GM04504 (cell line): ENCODE results near the gene SEMA3G.
A peak's percentile ranks its signal among the peaks of the same experiment; 100 is the strongest.

ENCODE experiments used
- DNase-seq: peaks from one replicate; pipeline ENCODE4 v3.0.0-alpha.2; 2012; ENCODE audit warnings: low read depth

Gene SEMA3G

DNA sequence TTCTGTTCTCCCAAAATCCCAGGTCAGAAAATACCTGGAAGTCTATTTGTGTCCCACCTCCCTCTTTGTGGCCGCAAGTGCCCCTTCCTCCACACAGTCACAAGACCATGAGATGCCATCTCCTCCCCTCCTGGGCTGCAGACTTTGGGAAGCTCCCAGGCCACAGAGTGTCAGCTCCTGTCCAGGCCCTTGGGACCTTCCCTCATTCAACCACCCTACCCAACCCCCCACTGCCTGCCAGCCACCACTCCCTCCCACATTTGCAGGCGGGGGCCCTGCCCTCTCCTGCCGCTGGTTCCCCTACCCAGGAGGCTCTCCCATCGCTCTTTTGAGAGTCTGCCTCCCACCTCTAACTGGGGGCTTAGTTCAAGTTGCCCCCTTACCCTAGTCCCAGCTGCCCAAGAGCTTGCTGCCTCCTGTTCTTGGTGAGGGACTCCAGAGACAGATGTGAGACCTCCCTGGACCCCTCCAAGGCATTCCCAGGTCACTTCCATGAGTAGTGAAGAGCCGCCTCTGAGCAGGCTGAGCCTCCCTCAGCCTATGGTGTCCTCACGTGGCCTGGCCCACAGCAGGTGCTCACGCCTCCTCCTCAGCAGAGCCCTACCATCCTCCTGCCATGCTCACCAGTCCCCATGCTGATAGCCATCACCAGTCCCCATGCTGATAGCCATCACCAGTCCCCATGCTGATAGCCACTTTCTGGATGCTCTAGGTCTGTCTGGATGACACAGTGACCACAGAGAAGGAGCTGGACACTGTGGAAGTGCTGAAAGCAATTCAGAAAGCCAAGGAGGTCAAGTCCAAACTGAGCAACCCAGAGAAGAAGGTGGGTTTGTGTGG, 34.4 kb upstream of the SEMA3G start:
- DNase-seq: no peak

DNA sequence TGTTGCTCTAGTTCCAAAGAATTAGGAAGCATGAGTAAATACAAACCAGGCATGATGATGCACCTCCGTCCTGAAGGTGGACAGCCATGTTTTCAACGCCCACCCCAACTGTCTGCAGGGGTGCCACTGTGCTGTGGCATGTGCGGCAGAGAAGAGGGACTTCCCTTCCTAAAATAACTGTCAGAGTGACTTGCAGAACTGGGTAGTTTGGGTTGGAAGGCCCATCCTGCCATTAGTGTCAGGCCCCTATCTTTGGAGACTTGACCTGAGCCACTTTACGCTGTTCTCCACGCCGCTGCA, 32.8 kb upstream of the SEMA3G start:
- no peak for DNase-seq

DNA sequence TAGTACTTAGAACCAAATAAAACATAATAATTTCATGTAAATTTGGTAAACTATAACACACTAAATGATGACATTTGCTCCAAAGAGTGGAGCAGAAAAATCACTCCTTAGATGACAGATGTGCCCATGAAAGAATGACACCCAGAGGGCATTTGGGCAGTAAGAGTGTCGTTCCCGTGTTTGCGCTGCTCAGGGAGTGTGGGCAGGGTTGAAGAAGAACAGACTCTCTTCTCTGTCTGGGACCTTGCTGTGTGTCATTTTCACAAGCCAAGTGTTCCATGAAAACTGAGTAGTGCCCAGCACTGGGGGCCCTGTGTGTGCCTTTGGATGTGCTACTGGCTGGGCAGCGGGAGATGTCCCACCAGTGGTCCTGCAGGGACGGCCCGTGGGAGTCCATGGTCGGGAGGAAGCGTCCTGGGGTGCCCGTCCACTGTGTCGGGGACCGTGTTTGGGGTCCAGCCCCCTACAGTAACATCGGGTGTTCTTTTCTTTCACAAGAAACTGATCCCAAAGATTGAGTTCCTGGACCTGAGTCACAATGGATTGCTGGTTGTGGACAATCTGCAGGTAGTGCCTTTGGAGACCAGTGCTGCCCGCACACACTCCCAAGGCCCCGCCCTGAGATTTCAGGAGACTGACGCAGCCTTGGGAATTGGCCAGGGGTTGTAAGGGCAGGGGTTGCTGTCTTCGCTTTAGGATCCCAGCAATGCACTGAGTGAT, 32.3 kb upstream of the SEMA3G start:
- DNase-seq: no peak

GRCh38 chr3:52473026-52473425, 28.1 kb upstream of the SEMA3G start:
- DNase-seq: no peak

- DNase-seq: no peak
Measured at GRCh38 chr3:52472239-52473000, 27.5 kb upstream of the SEMA3G start.

- DNase-seq: peak; percentile 9
Measured at GRCh38 chr3:52471371-52472238, 26.7 kb upstream of the SEMA3G start.

DNA sequence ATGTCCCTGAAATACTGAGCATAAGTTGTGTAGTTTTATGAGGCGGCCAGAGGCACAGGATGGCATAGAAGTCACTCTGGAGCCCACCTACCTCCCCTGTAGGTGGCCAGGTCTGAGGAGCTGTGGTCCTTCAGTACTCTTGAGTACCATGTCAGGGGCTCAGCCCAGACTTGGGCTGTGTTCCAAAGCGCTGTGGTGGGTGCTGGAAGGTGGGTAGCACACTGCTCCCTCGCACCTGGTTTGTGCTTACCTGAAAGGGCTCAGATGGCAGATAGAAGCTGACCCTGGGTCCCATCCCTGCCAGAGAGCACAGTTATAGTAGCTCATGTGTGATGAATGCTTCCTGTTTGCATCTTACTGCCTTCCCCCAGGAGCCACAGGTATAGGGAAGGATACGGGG, 26.0 kb upstream of the SEMA3G start:
- no peak for DNase-seq

DNA sequence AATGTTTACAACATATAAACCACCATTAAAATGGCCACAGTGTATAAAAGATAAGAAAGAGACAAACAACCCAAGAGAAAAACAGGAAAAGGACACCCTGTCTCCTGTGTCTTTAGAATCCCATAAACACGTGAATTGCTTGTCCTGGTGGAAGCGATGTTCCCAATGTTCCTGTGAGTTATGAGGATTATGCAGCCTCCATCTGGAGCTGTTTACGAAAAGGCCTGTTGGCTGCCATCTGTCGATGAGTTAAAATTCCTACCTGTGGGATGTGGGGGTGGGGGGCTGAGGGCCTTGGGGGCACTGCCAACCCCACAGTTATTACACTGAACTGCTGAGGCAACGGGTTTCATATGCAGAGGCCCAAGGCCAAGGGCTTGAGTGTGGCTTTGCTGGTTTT, 24.1 kb upstream of the SEMA3G start:
- no peak for DNase-seq

DNA sequence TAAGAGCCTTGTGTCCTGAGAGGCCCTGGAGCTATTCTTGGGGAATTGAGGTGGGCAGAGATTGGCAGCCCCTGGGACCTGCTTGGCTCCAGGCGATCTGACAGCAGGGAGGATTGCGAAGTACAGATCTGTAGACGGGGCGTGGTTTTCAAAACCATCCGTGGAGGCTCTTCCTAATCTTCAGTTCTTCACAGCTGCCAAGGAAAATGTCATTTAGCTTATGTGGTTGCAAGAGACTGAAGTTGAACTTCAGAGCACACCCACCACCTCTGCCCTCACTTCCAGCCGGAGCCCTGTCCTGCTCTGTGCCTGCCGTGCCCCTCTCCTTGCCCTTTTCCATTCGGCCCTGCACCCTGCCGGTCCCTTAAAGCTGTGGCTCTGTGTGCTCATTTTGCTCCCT, 23.4 kb upstream of the SEMA3G start:
- DNase-seq: peak; percentile 7

- DNase-seq: no peak
Measured at GRCh38 chr3:52463416-52463815, 18.5 kb upstream of the SEMA3G start.

DNA sequence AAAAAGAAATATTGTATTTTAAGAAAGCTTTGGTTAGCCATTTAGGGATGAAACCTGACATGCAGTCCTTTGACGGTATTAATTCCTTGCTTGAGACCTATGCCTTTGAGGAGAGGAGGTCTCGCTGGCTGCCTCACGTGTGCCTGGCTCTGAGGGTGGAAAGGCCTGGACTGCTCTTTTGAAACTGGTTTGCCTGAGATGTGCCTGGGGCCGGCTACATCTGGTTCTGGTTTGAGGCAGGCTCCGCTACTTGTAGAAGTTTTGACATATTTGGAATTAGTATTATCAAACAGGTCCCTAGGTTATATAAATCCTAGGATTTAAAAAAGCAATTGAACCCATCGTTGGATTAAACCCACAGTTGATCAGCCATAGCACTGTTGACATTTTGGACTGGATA, 17.0 kb upstream of the SEMA3G start:
- no peak for DNase-seq

DNA sequence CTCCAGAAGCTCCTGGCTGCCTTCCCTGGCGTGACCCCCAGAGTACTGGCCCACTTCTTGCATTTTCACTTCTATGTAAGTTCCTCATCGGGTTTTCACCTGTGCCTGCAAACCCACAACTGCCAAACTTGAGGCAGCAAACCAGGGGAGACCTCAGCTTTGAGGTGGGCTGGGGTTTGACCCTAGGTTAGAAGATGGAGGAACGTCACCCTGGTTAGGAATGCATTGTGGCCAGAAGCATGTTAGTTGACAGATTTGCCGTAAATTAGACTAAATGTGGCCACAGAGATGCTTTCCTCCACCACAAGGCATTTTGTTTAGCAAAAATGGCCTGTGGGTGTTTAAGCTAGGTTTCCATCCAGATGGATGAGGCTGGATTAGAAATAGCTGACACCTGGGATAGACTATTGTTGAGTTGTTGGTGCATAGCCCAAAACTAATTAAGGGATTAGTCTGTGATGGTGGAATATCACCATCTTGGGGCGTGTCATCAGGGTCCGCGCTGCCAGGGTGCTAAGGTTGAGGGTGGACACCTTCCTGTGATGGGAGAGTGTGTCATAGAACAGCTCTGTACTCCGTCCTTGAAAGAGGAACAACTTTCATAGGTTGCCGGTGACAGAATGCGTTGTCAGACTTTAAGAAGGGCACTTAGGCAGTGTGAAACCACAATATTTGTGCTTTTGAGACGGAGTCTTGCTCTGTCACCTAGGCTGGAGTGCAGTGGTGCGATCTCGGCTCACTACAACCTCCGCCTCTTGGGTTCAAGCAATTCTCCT, 14.1 kb upstream of the SEMA3G start:
- DNase-seq: no peak

GRCh38 chr3:52458031-52458760, 13.3 kb upstream of the SEMA3G start:
- DNase-seq: no peak

DNA sequence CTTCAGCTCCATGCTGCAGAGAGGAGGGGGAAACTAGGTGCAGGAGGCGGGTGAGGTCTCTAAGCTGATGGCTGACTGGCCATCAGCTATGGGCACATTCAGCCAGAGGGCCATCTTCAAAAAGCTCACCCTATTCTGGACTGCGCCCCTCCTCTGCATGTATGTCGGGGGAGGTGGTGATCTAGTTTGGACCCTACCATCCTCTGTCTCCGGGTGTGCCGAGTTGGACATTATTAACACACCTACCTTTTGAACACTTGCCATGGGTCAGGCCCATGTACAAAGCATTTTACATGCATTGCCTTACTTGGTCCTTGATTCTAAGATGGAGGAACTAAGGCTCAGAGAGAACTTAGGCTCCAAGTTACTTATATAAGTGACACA, 11.9 kb upstream of the SEMA3G start:
- DNase-seq: no peak

- peak; percentile 16 for DNase-seq
Measured at GRCh38 chr3:52456169-52456799, 11.4 kb upstream of the SEMA3G start.

GRCh38 chr3:52455283-52456168, 10.6 kb upstream of the SEMA3G start, which contains the start of gene NISCH:
NISCH (plus strand) TSS chr3:52455604; CDS start chr3:52455642, 38 bp downstream.
- DNase-seq: peak; percentile 49

DNA sequence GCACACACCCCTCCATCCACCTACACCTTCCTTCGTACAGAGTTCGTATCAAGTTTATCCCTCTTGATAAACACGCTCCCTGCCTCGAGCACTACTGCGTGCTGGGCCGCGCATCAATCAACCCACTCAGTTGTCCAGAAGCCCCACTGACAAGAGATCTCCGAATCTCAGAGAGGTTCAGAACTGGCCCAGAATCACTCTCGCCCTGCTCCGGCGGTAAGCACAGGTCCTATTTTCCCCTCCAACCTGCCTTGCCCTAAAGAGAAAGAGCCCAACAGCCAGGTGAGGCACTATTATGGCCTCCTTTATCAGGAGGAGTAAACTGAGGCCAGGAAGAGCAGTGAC, 10.0 kb upstream of the SEMA3G start:
- no peak for DNase-seq

DNA sequence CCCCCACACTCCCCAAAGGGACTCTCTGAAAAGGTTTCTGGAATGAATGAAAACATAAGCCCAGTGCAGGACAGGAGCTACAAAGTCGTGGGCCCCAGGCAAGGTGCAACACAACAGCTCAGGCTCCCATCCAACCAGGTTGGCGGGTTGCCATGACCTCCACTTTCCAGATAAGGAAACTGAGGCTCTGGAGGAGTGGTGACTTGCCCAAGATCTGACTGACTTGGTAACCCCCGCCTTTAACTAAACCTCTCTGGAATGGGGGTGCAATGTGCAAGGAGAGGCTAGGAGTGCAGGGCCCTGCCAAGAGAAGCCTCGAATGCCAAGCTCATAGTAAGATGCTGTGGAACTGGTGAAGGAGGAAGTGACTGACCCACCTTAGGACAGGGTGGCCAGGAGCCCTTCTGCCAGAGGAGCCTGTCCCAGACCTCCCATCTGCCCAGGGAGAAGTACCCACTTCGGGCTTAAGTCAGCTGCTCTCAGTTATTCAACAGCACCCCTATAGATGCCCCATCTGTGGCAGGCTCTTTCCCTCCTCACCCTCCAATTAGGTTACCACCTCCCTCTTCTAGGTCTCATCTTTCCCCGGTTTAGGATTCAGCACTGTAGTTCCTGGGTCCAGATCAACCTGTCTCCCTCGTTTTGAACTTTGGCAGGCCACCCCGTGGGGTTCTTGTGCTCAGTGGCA, 9.5 kb upstream of the SEMA3G start:
- DNase-seq: no peak
